HepG2 (cell line): Measurements from ENCODE around the gene CACNA2D3. TPM values are rescaled to one million over a fixed set of nuclear protein-coding genes. Genes with fewer than 3 reads are reported as not detected.

Source experiments
- DNMT1 ChIP-seq: sonication (generic); formaldehyde crosslinking; IDR thresholded peaks from 2 replicates; pipeline ENCODE4 v1.5.1; 2020; ENCODE audit warnings: mild to moderate bottlenecking, missing genetic modification reagents
- RBAK ChIP-seq: sonication (generic); formaldehyde crosslinking; IDR thresholded peaks from 2 replicates; pipeline ENCODE4 v1.5.1; 2020; ENCODE audit warnings: mild to moderate bottlenecking, missing genetic modification reagents
- RERE ChIP-seq: IDR thresholded peaks from 2 replicates; pipeline ENCODE4 v1.6.1; 2016; ENCODE audit warnings: low read depth, missing genetic modification reagents, missing compliant biosample characterization
- SMAD1 ChIP-seq: sonication (generic); formaldehyde crosslinking; IDR thresholded peaks from 2 replicates; pipeline ENCODE4 v1.4.0; 2020; ENCODE audit warnings: missing genetic modification reagents, low read depth, mild to moderate bottlenecking, borderline replicate concordance
- ZFY ChIP-seq: sonication (generic); formaldehyde crosslinking; IDR thresholded peaks from 2 replicates; pipeline ENCODE4 v1.4.0; 2020; ENCODE audit warnings: missing genetic modification reagents
- ZNF335 ChIP-seq: sonication (generic); formaldehyde crosslinking; IDR thresholded peaks from 2 replicates; pipeline ENCODE4 v1.4.0; 2020; ENCODE audit warnings: missing genetic modification reagents
- ZNF543 ChIP-seq: sonication (generic); formaldehyde crosslinking; IDR thresholded peaks from 2 replicates; pipeline ENCODE4 v1.4.0; 2020; ENCODE audit warnings: mild to moderate bottlenecking, missing genetic modification reagents
- polyA plus RNA-seq, 8 experiments: library from polyadenylated mRNA; depleted of rRNA in 3 of 8; stranded (reverse) in 7 of 8; unstranded in 1 of 8; fragments of >200 nt; fragmentation: Illumina TruSeq in 4 of 8; extraction: Trizol in 4 of 8; gene quantifications; 2 replicates each; pipeline versions ENCODE4 v1.2.1 to v1.2.3, GENCODE V29; 2011 to 2016; ENCODE audit warnings: low read depth in 4 of 8, missing spikeins in 1 of 8, mixed read lengths in 1 of 8; ENCODE audit not compliant: insufficient read depth in 1 of 8
- total RNA-seq, 5 experiments: library from RNA; depleted of rRNA; stranded (reverse); fragments of >200 nt; fragmentation: Illumina TruSeq; extraction: Trizol; gene quantifications; 2 replicates each; pipeline ENCODE4 v1.2.3, GENCODE V29; 2016; ENCODE audit warnings: low read depth in 1 of 5
- TF ChIP-seq, protein P1 (sequence below): sonication (generic); formaldehyde crosslinking; IDR thresholded peaks from 2 replicates; pipeline ENCODE4 v1.5.0; 2020; ENCODE audit warnings: mild to moderate bottlenecking, missing genetic modification reagents, borderline replicate concordance
- TF ChIP-seq, protein P2 (sequence below): sonication (generic); formaldehyde crosslinking; IDR thresholded peaks from 2 replicates; pipeline ENCODE4 v1.9.0; 2021; ENCODE audit warnings: missing genetic modification reagents, borderline replicate concordance

The CACNA2D3 gene
- total and polyA plus RNA-seq, 2 of the 13 experiments (the other 11 are each of a cell fraction or from before 2014, with no cell fraction given), result not detected

DNA sequence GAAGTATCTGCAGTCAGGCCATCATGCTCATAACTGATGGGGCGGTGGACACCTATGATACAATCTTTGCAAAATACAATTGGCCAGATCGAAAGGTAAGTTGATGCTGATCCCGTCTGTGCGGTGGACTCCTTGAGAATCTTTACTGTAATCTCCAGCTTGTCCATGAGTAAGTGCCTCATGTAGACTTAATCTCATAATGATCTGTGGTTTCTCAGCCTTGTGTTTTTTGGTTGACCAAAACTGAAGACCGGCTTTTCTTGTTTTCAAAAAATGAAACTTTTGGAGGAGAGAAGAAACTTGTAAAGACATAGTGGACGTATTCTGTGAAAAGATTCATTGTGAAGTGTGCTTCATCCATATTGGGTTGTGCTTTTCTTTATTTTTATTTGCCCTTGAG is 519.8 kb downstream of the CACNA2D3 start (continued):
- TF ChIP-seq, protein P1, sequence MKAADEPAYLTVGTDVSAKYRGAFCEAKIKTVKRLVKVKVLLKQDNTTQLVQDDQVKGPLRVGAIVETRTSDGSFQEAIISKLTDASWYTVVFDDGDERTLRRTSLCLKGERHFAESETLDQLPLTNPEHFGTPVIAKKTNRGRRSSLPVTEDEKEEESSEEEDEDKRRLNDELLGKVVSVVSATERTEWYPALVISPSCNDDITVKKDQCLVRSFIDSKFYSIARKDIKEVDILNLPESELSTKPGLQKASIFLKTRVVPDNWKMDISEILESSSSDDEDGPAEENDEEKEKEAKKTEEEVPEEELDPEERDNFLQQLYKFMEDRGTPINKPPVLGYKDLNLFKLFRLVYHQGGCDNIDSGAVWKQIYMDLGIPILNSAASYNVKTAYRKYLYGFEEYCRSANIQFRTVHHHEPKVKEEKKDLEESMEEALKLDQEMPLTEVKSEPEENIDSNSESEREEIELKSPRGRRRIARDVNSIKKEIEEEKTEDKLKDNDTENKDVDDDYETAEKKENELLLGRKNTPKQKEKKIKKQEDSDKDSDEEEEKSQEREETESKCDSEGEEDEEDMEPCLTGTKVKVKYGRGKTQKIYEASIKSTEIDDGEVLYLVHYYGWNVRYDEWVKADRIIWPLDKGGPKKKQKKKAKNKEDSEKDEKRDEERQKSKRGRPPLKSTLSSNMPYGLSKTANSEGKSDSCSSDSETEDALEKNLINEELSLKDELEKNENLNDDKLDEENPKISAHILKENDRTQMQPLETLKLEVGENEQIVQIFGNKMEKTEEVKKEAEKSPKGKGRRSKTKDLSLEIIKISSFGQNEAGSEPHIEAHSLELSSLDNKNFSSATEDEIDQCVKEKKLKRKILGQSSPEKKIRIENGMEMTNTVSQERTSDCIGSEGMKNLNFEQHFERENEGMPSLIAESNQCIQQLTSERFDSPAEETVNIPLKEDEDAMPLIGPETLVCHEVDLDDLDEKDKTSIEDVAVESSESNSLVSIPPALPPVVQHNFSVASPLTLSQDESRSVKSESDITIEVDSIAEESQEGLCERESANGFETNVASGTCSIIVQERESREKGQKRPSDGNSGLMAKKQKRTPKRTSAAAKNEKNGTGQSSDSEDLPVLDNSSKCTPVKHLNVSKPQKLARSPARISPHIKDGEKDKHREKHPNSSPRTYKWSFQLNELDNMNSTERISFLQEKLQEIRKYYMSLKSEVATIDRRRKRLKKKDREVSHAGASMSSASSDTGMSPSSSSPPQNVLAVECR (CRISPR knock-in tag), result no peak
- TF ChIP-seq DNMT1 (CRISPR knock-in tag), result no peak
- no peak for TF ChIP-seq RERE (CRISPR knock-in tag)
- no peak for TF ChIP-seq ZNF335 (CRISPR knock-in tag)
- TF ChIP-seq, protein P2, sequence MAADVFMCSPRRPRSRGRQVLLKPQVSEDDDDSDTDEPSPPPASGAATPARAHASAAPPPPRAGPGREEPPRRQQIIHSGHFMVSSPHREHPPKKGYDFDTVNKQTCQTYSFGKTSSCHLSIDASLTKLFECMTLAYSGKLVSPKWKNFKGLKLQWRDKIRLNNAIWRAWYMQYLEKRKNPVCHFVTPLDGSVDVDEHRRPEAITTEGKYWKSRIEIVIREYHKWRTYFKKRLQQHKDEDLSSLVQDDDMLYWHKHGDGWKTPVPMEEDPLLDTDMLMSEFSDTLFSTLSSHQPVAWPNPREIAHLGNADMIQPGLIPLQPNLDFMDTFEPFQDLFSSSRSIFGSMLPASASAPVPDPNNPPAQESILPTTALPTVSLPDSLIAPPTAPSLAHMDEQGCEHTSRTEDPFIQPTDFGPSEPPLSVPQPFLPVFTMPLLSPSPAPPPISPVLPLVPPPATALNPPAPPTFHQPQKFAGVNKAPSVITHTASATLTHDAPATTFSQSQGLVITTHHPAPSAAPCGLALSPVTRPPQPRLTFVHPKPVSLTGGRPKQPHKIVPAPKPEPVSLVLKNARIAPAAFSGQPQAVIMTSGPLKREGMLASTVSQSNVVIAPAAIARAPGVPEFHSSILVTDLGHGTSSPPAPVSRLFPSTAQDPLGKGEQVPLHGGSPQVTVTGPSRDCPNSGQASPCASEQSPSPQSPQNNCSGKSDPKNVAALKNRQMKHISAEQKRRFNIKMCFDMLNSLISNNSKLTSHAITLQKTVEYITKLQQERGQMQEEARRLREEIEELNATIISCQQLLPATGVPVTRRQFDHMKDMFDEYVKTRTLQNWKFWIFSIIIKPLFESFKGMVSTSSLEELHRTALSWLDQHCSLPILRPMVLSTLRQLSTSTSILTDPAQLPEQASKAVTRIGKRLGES (CRISPR knock-in tag), result no peak
- no peak for TF ChIP-seq RBAK (CRISPR knock-in tag)
- no peak for TF ChIP-seq ZFY (CRISPR knock-in tag)
- TF ChIP-seq ZNF543 (CRISPR knock-in tag), result no peak
- TF ChIP-seq SMAD1 (CRISPR knock-in tag), result no peak
